Thoracic aorta (tissue), 2 donors: ENCODE measurements around the gene ZNRD2. TPM values are rescaled to one million over a fixed set of nuclear protein-coding genes. Genes with fewer than 3 reads are reported as not detected.

Source experiments
- ATAC-seq: fragments of 150-250 bp; one replicate; pipeline ENCODE4 v1.8.0; 2017; ENCODE audit warnings: low read depth; ENCODE audit not compliant: insufficient number of reproducible peaks, low FRiP score
- DNase-seq: peaks from one replicate; pipeline ENCODE4 v3.0.0-alpha.2; 2020; ENCODE audit warnings: low spot score
- H3K27ac ChIP-seq, 2 donors: fragments of 200-600 bp; sonication (generic); 1 replicate in 1 of 2; 2 replicates in 1 of 2; pipeline ENCODE4 v1.5.1; 2016; ENCODE audit warnings: mild to moderate bottlenecking in 2 of 2, moderate library complexity in 2 of 2
- H3K27me3 ChIP-seq: fragments of 200-600 bp; sonication (generic); replicated peaks from 2 replicates; pipeline ENCODE4 v1.6.0; 2016; ENCODE audit warnings: mild to moderate bottlenecking; ENCODE audit not compliant: insufficient read depth
- H3K36me3 ChIP-seq: fragments of 200-600 bp; sonication (generic); one replicate; pipeline ENCODE4 v1.5.1; 2016
- H3K4me1 ChIP-seq, 2 donors: fragments of 200-600 bp; sonication (generic); 1 replicate in 1 of 2; 2 replicates in 1 of 2; pipeline versions ENCODE4 v1.5.1 to v1.6.0; 2016; ENCODE audit warnings: low read depth in 2 of 2, mild to moderate bottlenecking in 1 of 2; ENCODE audit not compliant: control insufficient read depth in 1 of 2
- H3K4me3 ChIP-seq: fragments of 200-600 bp; sonication (generic); 2 replicates; pipeline ENCODE4 v1.5.1; 2016; ENCODE audit warnings: mild to moderate bottlenecking
- H3K9me3 ChIP-seq: fragments of 200-600 bp; sonication (generic); 2 replicates; pipeline ENCODE4 v1.5.1; 2016
- total RNA-seq, 2 donors: library from RNA; depleted of rRNA; stranded (reverse); fragments of >200 nt; gene quantifications; one replicate each; pipeline versions ENCODE4 v1.1.0 to v1.2.3, GENCODE V29; 2016
- TF ChIP-seq, protein P1 (sequence below): fragments of 200-600 bp; sonication (generic); IDR thresholded peaks from one replicate; pipeline ENCODE4 v1.5.1; 2019; ENCODE audit warnings: antibody characterized with exemption

Gene ZNRD2
- total RNA-seq, 2 donors from 2014 or later: 38.4 to 51.7 TPM

DNA sequence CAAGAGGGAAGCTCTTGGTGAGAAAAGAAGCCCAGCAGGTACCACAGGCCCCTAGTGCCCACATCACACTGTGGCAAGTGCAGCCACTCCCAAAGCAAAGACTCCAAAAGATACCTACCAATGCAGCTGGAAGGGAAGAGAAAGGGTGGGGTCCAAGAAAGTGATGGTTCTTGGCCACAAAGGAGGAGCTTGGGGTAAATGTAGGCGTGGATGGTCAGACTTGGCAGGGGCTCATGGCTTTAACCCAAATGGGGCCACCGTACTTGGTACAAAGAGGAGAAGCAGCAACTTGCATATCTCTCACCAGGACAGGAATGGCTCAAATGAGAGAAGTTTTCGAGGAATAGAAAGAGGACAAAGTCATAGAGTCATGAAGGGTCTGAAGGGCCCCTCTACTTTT lies 39.0 kb downstream of the ZNRD2 start:
- DNase-seq (no peak), ATAC-seq (no peak)
- Histone ChIP-seq H3K4me1 (peaks cover 17 to 55% of the 10 kb centered on the region in 2 donors), H3K4me3 (no peak overlapping the region), H3K36me3 (peaks cover 29% of the 10 kb centered on the region), H3K9me3 (no peaks in the 10 kb centered on the region), H3K27me3 (no peaks in the 10 kb centered on the region), H3K27ac (no peak overlapping the region)
- TF ChIP-seq, protein P1, sequence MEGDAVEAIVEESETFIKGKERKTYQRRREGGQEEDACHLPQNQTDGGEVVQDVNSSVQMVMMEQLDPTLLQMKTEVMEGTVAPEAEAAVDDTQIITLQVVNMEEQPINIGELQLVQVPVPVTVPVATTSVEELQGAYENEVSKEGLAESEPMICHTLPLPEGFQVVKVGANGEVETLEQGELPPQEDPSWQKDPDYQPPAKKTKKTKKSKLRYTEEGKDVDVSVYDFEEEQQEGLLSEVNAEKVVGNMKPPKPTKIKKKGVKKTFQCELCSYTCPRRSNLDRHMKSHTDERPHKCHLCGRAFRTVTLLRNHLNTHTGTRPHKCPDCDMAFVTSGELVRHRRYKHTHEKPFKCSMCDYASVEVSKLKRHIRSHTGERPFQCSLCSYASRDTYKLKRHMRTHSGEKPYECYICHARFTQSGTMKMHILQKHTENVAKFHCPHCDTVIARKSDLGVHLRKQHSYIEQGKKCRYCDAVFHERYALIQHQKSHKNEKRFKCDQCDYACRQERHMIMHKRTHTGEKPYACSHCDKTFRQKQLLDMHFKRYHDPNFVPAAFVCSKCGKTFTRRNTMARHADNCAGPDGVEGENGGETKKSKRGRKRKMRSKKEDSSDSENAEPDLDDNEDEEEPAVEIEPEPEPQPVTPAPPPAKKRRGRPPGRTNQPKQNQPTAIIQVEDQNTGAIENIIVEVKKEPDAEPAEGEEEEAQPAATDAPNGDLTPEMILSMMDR: no peak

DNA sequence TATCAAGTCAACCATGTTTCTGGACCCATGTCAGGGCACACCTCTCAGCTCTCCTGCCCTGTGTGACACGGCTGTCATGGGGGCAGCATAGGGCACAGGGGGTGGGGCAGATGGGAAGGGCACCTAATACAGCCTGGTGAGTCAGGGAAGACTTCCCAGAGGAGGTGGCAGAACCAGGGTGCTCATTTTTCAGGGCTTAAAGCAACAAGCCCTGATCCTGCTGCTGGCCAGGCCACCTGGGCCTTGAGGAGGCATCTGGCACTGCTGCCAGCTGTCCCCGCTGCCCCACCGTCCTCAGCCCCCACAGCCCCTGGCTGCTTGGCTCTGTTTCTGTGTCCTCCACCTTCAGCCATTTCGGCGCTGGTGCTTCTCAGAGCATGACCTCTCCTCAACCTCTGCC lies 39.4 kb downstream of the ZNRD2 start:
- Histone ChIP-seq H3K4me1 (peaks cover 17 to 55% of the 10 kb centered on the region in 2 donors), H3K27me3 (no peaks in the 10 kb centered on the region), H3K4me3 (no peak overlapping the region), H3K27ac (no peak overlapping the region), H3K36me3 (peaks cover 24% of the 10 kb centered on the region), H3K9me3 (no peaks in the 10 kb centered on the region)
- TF ChIP-seq, protein P1: no peak
- ATAC-seq: no peak
- DNase-seq: no peak

DNA sequence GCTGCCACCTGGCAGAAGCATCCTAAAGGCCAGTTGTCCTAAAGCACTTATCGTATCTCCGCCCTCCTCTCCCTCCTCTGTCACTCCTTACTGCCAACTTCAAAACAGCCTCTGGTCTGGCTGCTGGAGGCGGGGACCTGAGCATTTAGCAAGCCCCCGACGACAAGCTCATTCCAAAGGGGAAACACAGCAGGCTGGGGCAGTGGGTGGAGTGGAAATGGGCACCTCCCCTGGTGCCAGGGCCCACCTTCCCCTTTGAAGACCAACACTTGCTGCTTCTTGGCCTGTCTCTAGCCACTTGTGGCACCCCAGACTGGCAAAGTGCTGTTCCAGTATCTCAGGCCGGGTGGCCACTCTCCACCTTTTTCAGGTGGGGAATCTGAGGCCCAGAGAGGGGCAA lies 40.1 kb downstream of the ZNRD2 start:
- Histone ChIP-seq H3K4me1 (peaks cover 17 to 55% of the 10 kb centered on the region in 2 donors), H3K9me3 (no peaks in the 10 kb centered on the region), H3K4me3 (peak overlapping the region; percentile 73), H3K36me3 (peaks cover 17% of the 10 kb centered on the region), H3K27ac (peak overlapping the region in 1 of 2 donors; percentile 30), H3K27me3 (no peaks in the 10 kb centered on the region)
- TF ChIP-seq, protein P1: no peak
- ATAC-seq (no peak), DNase-seq (no peak)

DNA sequence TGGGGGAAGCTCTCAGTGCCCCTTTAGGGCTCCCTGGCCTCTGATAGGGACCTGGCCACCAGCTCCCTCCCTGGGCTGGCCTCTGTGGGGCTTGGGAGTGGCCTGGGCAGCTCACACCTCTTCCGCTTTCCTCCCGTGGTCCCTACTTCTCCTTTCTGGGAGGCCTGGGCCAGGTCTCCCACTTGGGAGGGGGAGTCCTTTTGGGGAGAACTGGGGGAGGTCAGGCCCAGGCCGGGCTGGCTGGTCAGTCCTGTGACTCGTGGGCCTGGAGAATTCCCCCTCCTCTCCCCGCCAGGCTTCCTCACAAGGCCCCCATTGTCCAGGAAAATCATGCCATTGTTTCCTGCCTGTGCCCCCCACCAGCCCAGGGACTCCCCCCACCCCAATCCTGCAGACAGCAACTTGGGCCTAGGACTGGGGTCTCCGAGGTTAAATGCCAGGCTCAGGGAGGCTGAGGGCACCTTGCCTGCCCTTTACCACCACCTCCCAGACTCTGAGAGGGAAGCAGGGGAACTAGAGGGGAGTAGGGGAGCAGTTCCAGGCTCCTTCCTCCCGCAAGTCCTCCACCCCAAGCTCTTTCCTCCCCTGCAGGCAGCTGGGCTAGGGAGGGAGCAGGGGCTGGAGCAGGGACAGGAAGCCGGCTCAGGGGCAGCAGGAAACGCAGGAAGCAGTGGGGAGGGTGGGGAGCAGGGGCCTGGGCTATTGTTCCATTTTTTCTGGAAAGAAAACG lies 40.9 kb downstream of the ZNRD2 start:
- ATAC-seq: no peak
- TF ChIP-seq, protein P1: no peak
- no peak for DNase-seq
- H3K4me1 ChIP-seq: peaks cover 17 to 55% of the 10 kb centered on the region in 2 donors
- H3K27me3 ChIP-seq: no peaks in the 10 kb centered on the region
- H3K4me3 ChIP-seq: peak overlapping the region; percentile 73
- H3K27ac ChIP-seq: peak overlapping the region in 1 of 2 donors; percentile 30
- H3K36me3 ChIP-seq: peaks cover 11% of the 10 kb centered on the region
- no peaks in the 10 kb centered on the region for H3K9me3 ChIP-seq

DNA sequence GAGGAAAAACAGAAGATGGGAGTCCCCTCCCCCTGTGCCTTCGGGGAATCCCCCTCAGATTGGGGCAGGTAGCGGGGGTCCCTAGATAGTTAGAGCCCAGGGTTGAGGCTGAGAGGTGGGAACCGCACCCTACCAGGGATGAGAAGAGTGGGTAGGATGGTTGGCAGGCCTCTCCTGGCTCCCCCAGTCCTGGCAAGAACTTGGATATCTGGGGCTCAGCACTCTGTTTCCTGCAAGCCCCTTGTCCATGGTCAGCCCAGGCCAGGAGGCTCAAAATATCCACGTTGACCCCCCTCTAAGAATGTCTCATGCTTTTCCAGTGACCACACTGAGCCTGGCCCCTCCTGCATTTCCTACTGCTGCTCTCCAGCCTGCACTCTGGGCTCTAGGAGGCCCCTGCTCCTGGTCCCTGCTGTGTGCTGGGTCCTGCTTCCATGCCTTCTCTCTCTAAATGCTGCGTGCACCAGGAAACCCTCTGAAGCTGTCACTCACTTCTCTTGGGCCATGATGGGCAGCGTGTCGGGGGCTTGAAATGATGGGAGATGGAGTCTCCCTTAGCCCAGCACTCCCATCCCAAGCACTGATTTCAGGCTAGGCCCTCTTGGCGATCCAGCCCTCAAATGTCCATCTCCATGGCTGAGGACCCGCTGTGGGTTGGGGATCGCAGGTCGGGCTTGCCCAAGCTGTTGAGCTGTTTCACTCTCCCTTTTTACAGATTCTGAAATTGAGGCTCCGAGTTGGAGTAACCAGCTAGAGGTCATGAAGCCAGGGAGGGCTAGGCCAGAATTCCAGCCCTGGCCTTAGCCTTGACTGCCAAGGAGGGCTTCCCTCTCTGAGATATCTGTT lies 41.7 kb downstream of the ZNRD2 start:
- no peak for DNase-seq
- H3K4me3 ChIP-seq: peak overlapping the region; percentile 73
- no peaks in the 10 kb centered on the region for H3K9me3 ChIP-seq
- TF ChIP-seq, protein P1: no peak
- no peaks in the 10 kb centered on the region for H3K27me3 ChIP-seq
- peaks cover 11% of the 10 kb centered on the region for H3K36me3 ChIP-seq
- no peak for ATAC-seq
- H3K4me1 ChIP-seq: peaks cover 24 to 57% of the 10 kb centered on the region in 2 donors
- H3K27ac ChIP-seq: peak overlapping the region; percentile 44 to 97
